OCI-LY1 (cell line): Measurements from ENCODE around the gene SLC25A39.

Experiments used
- H2AFZ ChIP-seq: fragments of 200-600 bp; sonication (generic), shearing (Covaris generic); 2 replicates; pipeline ENCODE4 v1.6.0; 2014; ENCODE audit warnings: antibody characterized with exemption, mild to moderate bottlenecking, low read length
- H3F3A ChIP-seq: fragments of 200-600 bp; sonication (generic), shearing (Covaris generic); 2 replicates; pipeline ENCODE4 v1.6.0; 2014; ENCODE audit warnings: mild to moderate bottlenecking, antibody characterized with exemption, low read length, moderate library complexity; ENCODE audit not compliant: insufficient read depth
- H3K27ac ChIP-seq: fragments of 200-600 bp; sonication (generic); 2 replicates; pipeline ENCODE4 v1.5.1; 2014; ENCODE audit warnings: low read length, mixed run types, mild to moderate bottlenecking, low read depth; ENCODE audit not compliant: poor library complexity, severe bottlenecking
- H3K27me3 ChIP-seq: fragments of 200-600 bp; sonication (generic); 2 replicates; pipeline ENCODE4 v1.6.0; 2014; ENCODE audit warnings: antibody characterized with exemption, mild to moderate bottlenecking, low read length, moderate library complexity; ENCODE audit not compliant: insufficient read depth
- H3K36me3 ChIP-seq: fragments of 200-600 bp; sonication (generic); 2 replicates; pipeline ENCODE4 v1.6.1; 2014; ENCODE audit warnings: mild to moderate bottlenecking, antibody characterized with exemption, low read length, moderate library complexity, mixed read lengths; ENCODE audit not compliant: insufficient read depth
- H3K4me1 ChIP-seq: fragments of 200-600 bp; sonication (generic); 2 replicates; pipeline ENCODE4 v1.5.1; 2014; ENCODE audit warnings: mild to moderate bottlenecking, low read length, moderate library complexity; ENCODE audit not compliant: insufficient read depth, severe bottlenecking
- H3K4me2 ChIP-seq: fragments of 200-600 bp; sonication (generic), shearing (Covaris generic); 2 replicates; pipeline ENCODE4 v1.6.1; 2014; ENCODE audit warnings: low read length
- H3K4me3 ChIP-seq: fragments of 200-600 bp; sonication (generic); 2 replicates; pipeline ENCODE4 v1.5.1; 2014; ENCODE audit warnings: low read length, low read depth, mild to moderate bottlenecking, mixed read lengths; ENCODE audit not compliant: poor library complexity, severe bottlenecking
- H3K79me2 ChIP-seq: fragments of 200-600 bp; shearing (Covaris generic); 2 replicates; pipeline ENCODE4 v1.6.1; 2016; ENCODE audit warnings: mixed run types, low read length, mixed read lengths; ENCODE audit not compliant: insufficient read depth
- H3K9ac ChIP-seq: fragments of 200-600 bp; sonication (generic), shearing (Covaris generic); 2 replicates; pipeline ENCODE4 v1.6.1; 2014; ENCODE audit warnings: mild to moderate bottlenecking, low read length, mixed read lengths
- H3K9me2 ChIP-seq: fragments of 200-600 bp; sonication (generic), shearing (Covaris generic); 2 replicates; pipeline ENCODE4 v1.6.1; 2014; ENCODE audit warnings: low read depth, mild to moderate bottlenecking, low read length, mixed read lengths
- H3K9me3 ChIP-seq: fragments of 200-600 bp; shearing (Covaris generic); 2 replicates; pipeline ENCODE4 v1.6.1; 2014; ENCODE audit warnings: low read length, mixed read lengths
- H4K20me1 ChIP-seq: fragments of 200-600 bp; sonication (generic), shearing (Covaris generic); 2 replicates; pipeline ENCODE4 v1.6.0; 2016; ENCODE audit warnings: mild to moderate bottlenecking, low read length; ENCODE audit not compliant: insufficient read depth
- CTCF ChIP-seq: fragments of 200-600 bp; sonication (generic), shearing (Covaris generic); IDR thresholded peaks from 2 replicates; pipeline ENCODE4 v1.5.1; 2017; ENCODE audit warnings: mild to moderate bottlenecking, antibody characterized with exemption, low read length, moderate library complexity, mixed read lengths
- EZH2 ChIP-seq: fragments of 200-600 bp; sonication (generic), shearing (Covaris generic); IDR thresholded peaks from 2 replicates; pipeline ENCODE4 v1.8.0; 2017; ENCODE audit warnings: borderline replicate concordance, mixed run types, mild to moderate bottlenecking, antibody characterized with exemption, low read length, moderate library complexity, mixed read lengths

SLC25A39 gene

GRCh38 chr17:44277976-44278375 lies 46.6 kb downstream of the SLC25A39 start:
- TF ChIP-seq EZH2 (no peak), CTCF (no peak)
- Histone ChIP-seq H3K27ac (no peak overlapping the region), H3K4me2 (no peak overlapping the region), H3F3A (no peaks in the 10 kb centered on the region), H3K9me2 (no peaks in the 10 kb centered on the region), H4K20me1 (no peaks in the 10 kb centered on the region), H2AFZ (no peak overlapping the region), H3K4me3 (no peak overlapping the region), H3K9ac (no peak overlapping the region), H3K27me3 (peaks cover 8% of the 10 kb centered on the region; the same call in 1 of the 2 replicates), H3K4me1 (no peaks in the 10 kb centered on the region), H3K9me3 (no peaks in the 10 kb centered on the region), H3K79me2 (no peaks in the 10 kb centered on the region), H3K36me3 (no peaks in the 10 kb centered on the region)

GRCh38 chr17:44273607-44274006 lies 51.0 kb downstream of the SLC25A39 start:
- Histone ChIP-seq H3K9ac (no peak overlapping the region), H3K79me2 (no peaks in the 10 kb centered on the region), H4K20me1 (no peaks in the 10 kb centered on the region), H3K9me3 (no peaks in the 10 kb centered on the region), H3K27ac (no peak overlapping the region), H2AFZ (no peak overlapping the region), H3K27me3 (no peaks in the 10 kb centered on the region; the same call in 1 of the 2 replicates), H3K4me1 (no peaks in the 10 kb centered on the region), H3K36me3 (no peaks in the 10 kb centered on the region), H3K9me2 (no peaks in the 10 kb centered on the region), H3K4me2 (no peak overlapping the region), H3F3A (no peaks in the 10 kb centered on the region), H3K4me3 (no peak overlapping the region)
- TF ChIP-seq CTCF (no peak), EZH2 (no peak)

GRCh38 chr17:44272954-44273353 lies 51.7 kb downstream of the SLC25A39 start:
- no peaks in the 10 kb centered on the region for H4K20me1 ChIP-seq
- H3K9me2 ChIP-seq, result no peaks in the 10 kb centered on the region
- no peak overlapping the region for H3K27ac ChIP-seq
- H3K4me3 ChIP-seq, result no peak overlapping the region
- no peaks in the 10 kb centered on the region for H3F3A ChIP-seq
- H2AFZ ChIP-seq, result no peak overlapping the region
- H3K36me3 ChIP-seq, result no peaks in the 10 kb centered on the region
- no peaks in the 10 kb centered on the region; the same call in 1 of the 2 replicates for H3K27me3 ChIP-seq
- no peaks in the 10 kb centered on the region for H3K79me2 ChIP-seq
- H3K9ac ChIP-seq, result no peak overlapping the region
- H3K4me2 ChIP-seq, result no peak overlapping the region
- no peaks in the 10 kb centered on the region for H3K9me3 ChIP-seq
- no peaks in the 10 kb centered on the region for H3K4me1 ChIP-seq
- TF ChIP-seq EZH2, result no peak
- TF ChIP-seq CTCF, result no peak
